Activated CD8-positive, alpha-beta memory T cell treated with anti-CD3 and anti-CD28 coated beads, Interleukin-2, amount 50 U/mL, for 48 hours (primary cell): Measurements from ENCODE around the gene CD300LG.

ENCODE experiments used
- DNase-seq: peaks from one replicate; pipeline ENCODE4 v3.0.0-alpha.2; 2020

CD300LG gene

GRCh38 chr17:43907998-43908721 is 61.2 kb downstream of the CD300LG start:
- peak; percentile 67 for DNase-seq

DNA sequence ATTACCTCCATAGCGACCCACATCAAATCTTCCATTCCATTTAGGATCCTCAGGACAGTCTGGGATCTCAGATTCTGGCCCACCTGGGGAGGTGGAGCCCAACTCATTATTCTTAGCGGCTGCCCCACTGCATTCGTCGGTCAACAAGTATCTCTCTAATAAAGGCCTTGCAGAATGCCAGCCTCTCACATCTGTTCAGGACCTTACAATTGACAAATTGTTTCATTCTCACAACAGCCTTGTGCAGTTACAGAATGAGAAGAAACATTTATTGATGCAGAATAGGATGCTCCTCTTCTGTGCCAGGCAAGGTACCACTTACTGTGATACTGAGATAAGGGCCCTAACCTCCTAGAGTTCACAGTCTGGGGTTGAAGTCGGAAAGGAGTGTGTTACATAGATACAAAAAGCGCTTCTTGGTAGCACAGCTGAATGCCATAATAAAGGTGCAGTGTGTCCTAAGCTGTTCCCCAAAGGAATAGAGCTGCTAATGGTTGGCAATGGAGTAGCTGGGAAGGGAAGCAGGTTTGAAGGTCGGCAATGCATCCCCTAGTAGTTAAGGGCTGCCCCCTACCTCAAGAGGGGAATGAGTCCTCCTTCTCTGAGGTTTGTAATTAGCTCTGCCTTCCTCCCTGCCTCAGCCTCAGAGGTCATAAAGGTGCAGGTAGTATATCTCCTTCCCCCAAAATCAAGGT is 62.7 kb downstream of the CD300LG start:
- no peak for DNase-seq

DNA sequence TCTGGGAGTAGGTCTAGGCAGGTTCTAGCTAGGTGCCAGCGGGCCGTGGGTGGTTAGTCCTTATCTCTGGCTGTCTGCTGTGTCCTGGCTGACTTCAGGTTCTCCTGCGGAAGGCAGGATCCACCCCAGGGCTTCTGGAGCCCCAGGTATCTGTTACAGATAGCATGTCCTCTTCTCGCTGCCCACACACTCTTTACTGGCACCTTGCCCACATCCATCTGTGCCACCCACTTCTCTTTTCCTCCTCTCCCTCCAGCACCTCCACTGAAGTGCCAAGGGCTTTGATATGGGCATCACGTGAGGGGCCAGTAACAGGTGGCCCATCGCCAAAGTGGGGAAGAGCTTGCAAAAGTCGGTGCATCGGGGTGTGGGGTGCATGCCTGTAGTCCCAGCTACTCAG is 64.9 kb downstream of the CD300LG start:
- DNase-seq = no peak

DNA sequence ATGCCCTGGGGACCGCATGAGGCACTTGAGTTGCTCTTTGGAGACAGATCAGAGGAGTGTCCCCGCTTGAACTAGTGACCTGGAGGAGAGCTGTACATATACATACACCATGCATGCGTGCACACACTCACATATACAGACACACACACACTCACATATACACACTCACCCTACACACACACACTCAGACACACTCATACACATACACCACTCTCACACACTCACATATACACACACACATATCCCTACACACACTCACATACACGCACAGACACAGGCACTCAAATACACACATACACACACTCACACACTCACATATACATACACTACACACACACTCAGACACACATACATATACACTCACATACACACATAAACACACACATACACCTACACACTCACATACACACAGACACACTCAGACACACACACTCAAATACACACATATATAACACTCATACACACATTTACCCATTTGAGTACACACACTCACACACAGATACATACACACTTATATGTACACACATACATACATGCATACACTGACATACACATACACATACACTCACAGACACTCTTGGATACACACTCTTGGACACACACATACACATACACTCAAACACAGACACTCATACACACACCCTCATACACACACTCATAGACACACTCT is 65.8 kb downstream of the CD300LG start:
- no peak for DNase-seq
